T-helper 2 cell treated with Interferon-gamma antibody and Interleukin-4, amounts not matched to agents 100 ng/mL and 5 ng/mL, for 36 hours (primary cell): ENCODE measurements around the gene FKBP2. TPM values are rescaled to one million over a fixed set of nuclear protein-coding genes. Genes with fewer than 3 reads are reported as not detected.

Experiments used
- intact Hi-C: fragments of 100-400 bp; cut with micrococcal nuclease; formaldehyde crosslinking; loops from one replicate; pipeline ENCODE4 v1.15.1; 2023
- total RNA-seq: library from RNA; stranded (reverse); gene quantifications from 2 replicates; pipeline ENCODE4 v1.2.3, GENCODE V29; 2022

The FKBP2 gene
- total RNA-seq, 1 donor from 2014 or later = 40.3 TPM

GRCh38 chr11:64278576-64279190, 37.8 kb downstream of the FKBP2 start:
- intact Hi-C loops = no loop called here

DNA sequence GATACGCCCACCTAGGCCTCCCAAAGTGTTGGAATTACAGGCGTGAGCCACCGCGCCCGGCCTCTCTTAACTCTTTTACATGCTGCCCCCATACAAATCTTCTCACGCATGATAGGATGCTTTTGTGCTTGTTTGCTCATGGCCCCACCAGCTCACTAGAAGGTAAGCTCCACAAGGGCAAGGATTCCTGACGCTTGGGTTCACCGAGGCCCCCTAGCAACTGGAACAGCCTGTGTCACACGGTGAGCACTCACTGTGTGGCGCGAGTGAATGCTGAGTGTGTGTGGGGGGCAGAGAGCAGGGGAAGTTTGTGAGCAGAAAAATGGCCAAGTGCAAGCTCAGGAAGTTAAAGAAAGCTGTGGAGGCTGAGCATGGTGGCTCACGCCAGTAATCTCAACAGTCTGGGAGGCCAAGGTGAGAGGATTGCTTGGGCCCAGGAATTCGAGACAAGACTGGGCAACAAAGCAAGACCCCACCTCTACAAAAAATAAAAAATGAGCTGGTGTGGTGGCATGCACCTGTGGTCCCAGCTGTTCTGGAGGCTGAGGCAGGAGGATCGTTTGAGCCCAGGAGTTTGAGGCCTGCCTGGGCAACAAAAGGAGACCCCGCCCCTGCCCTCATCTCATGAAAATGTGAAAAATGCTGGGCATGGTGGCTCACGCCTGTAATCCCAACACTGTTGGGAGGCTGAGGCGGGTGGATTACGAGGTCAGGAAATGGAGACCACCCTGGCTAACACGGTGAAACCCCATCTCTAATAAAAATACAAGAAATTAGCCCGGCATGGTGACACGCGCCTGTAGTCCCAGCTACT, 41.3 kb downstream of the FKBP2 start:
- intact Hi-C loops = no loop called here

DNA sequence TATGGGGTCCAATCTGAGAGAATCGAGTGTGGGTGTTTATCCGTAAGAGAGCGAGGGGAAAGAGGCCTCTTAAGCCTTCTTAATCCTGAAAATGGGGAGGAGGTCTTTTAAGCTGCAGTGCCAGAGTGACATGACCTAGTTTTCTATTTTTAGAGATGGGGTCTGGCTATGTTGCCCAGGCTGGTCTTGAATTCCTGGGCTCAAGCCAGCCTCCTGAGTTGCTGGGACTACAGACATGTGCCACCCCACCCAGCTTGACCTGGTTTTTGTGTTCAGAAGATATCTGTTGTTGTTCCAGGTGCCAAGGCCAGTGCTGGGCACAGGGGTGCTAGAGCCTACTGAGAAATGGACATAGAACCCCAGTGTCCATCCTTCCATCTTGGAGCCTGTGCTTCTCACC, 42.2 kb downstream of the FKBP2 start:
- intact Hi-C loops = no loop called here

GRCh38 chr11:64284048-64284961, 43.4 kb downstream of the FKBP2 start, which contains the start of gene BAD:
Gene BAD, minus strand, starts transcription at chr11:64284665. Its CDS starts 297 bp downstream, at chr11:64284368.
- intact Hi-C loops = loop anchor here (2.0 kb wide), 1 partner anchor 44 kb away; the partner anchor contains the start of gene FKBP2

DNA sequence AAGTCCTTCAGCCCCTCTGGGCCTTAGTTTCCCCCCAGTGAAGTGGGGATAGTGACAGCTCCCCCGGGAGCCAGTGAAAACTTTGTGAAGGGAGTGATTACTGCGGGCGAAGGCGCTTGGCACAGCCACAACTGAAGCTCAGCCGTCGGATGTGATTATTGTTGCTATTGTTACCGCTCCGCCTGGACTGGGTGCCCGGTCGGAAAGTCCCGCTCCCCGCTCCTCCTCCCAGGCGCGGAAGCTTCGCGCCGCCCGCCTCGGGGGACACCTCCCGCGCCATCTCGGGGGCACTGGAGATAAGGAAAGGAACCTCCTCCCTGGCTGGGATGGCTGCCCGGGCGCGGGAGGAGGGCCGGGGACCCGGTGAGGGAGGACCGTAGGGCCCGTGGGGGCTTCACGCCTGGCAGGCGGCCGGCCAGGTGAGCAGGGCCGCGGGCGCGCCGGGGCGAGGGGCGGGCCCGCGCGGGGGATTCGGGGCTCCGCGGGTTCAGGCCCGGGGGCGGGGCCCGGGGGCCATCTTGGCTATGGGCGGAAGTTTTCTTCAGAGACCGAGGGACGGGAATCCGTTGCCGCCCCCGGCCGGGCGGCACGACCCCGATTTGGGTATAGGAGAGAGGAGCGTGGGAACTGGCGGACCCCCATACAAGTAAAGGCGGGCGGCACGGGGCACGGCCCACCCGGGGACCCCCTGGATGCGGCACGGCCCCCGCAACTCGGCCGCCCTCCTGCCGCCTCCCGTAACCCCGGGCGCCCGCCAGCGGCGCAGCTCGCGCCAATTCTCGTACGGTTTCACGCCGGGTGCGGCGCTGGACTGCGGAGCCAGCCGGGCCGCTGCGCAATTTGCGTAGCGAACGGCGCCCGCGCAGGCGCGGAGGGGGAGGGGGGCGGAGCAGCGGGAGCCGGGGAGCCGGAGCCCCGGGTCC, 44.3 kb downstream of the FKBP2 start, which contains the start of gene GPR137:
TSS of gene GPR137 (plus strand) at position 887 of the 923 bp plus-strand sequence. CDS start 677 bp downstream, outside the sequence.
- intact Hi-C loops = loop anchor here (1.0 to 5.0 kb wide), 4 partner anchors 15 to 78 kb away; partner anchors contain the start of genes ESRRA, FERMT3 and FKBP2

GRCh38 chr11:64285885-64286800, 45.2 kb downstream of the FKBP2 start:
- intact Hi-C loops = loop anchor here (1.0 to 5.0 kb wide), 4 partner anchors 16 to 79 kb away; partner anchors contain the start of genes ESRRA, FERMT3 and FKBP2

DNA sequence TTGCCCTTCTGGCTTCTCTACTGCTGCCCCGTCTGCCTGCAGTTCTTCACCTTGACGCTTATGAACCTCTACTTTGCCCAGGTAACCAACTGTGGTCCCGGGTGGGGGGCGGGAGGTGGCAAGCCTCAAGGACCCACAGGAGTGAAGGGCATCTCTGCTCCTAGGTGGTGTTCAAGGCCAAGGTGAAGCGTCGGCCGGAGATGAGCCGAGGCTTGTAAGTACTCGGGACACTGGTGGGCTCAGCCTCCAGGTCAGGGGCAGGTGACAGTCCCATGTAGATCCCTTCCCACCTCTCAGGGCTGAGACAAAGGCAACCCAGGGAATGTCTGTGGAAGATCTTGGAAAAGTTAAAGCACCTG, 45.9 kb downstream of the FKBP2 start:
- intact Hi-C loops = loop anchor here (5.0 kb wide), 1 partner anchor 79 kb away; the partner anchor contains the start of gene FERMT3

DNA sequence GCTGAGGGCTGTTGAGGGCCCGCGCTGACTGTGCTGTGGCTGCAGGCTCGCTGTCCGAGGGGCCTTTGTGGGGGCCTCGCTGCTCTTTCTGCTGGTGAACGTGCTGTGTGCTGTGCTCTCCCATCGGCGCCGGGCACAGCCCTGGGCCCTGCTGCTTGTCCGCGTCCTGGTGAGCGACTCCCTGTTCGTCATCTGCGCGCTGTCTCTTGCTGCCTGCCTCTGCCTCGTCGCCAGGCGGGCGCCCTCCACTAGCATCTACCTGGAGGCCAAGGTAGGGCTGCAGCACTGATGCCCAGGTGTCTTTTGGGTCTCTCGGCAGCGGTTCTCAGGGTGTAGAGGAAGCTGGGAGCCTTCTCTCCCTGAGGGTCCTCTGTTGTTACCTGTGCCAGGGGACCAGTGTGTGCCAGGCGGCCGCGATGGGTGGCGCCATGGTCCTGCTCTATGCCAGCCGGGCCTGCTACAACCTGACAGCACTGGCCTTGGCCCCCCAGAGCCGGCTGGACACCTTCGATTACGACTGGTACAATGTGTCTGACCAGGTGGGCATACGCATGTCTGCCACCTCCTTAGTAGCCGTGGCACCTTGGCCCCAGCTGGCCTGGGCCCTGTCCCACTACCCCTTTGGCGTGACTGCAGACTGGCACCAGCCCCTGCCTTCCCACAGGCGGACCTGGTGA, 46.9 kb downstream of the FKBP2 start:
- intact Hi-C loops = loop anchor here (5.0 kb wide), 1 partner anchor 81 kb away; the partner anchor contains the start of gene FERMT3

- intact Hi-C loops = loop anchor here (5.0 kb wide), 1 partner anchor 81 kb away; the partner anchor contains the start of gene FERMT3
Measured at GRCh38 chr11:64288353-64288750, 47.5 kb downstream of the FKBP2 start.

- intact Hi-C loops = loop anchor here (5.0 kb wide), 1 partner anchor 82 kb away; the partner anchor contains the start of gene FERMT3
Measured at GRCh38 chr11:64289002-64289564, 48.2 kb downstream of the FKBP2 start.

GRCh38 chr11:64290352-64291261, 49.7 kb downstream of the FKBP2 start:
- intact Hi-C loops = no loop called here

GRCh38 chr11:64291262-64291751, 50.4 kb downstream of the FKBP2 start, which contains the start of gene KCNK4:
Gene KCNK4, plus strand, starts transcription at chr11:64291302. Its CDS starts 1,717 bp downstream, at chr11:64293019.
- intact Hi-C loops = no loop called here

GRCh38 chr11:64291752-64292459, 51.0 kb downstream of the FKBP2 start:
- intact Hi-C loops = no loop called here

- intact Hi-C loops = no loop called here
Measured at GRCh38 chr11:64292460-64293254, 51.8 kb downstream of the FKBP2 start.
